Measurements from ENCODE around the gene BAD. TPM values are rescaled to one million over a fixed set of nuclear protein-coding genes. Genes with fewer than 3 reads are reported as not detected.
A peak's percentile ranks its signal among the peaks of the same experiment; 100 is the strongest.

BAD gene
- total and polyA plus RNA-seq, 2 of the 13 experiments (the other 11 are each of a cell fraction or from before 2014, with no cell fraction given): 17.9 to 28.5 TPM

- TF ChIP-seq SPEN (CRISPR knock-in tag; IDR thresholded peaks at IDR 0.05; ENCODE audit: low read depth) (no peak), SNAPC5 (CRISPR knock-in tag; IDR thresholded peaks at IDR 0.05; ENCODE audit: borderline replicate concordance) (no peak), ZSCAN20 (CRISPR knock-in tag; IDR thresholded peaks at IDR 0.05; ENCODE audit: borderline replicate concordance) (no peak), ZNF674 (CRISPR knock-in tag; IDR thresholded peaks at IDR 0.05; ENCODE audit: low read depth) (no peak), ZNF746 (CRISPR knock-in tag; IDR thresholded peaks at IDR 0.05) (no peak), ZBTB38 (CRISPR knock-in tag; IDR thresholded peaks at IDR 0.05) (0 out of 2 replicates have a peak, but pooled peaks have one; percentile 15), SNRNP70 (IDR thresholded peaks at IDR 0.05; ENCODE audit: low read depth, low read length) (no peak), NFE2 (CRISPR knock-in tag; IDR thresholded peaks at IDR 0.05) (no peak)
These were observed 52.1 kb downstream of the BAD start (continued) for GRCh38 chr11:64232182-64232966.

GRCh38 chr11:64231546-64231945 is 52.9 kb downstream of the BAD start:
- H3K4me1 ChIP-seq (ENCODE audit: insufficient read depth, low read length): peaks cover 70% of the 10 kb centered on the region
- no peaks in the 10 kb centered on the region for H3K36me3 ChIP-seq (replicated peaks in 1 of 2; ENCODE audit: control insufficient read depth in 1 of 2, insufficient read depth in 2 of 2, low read length in 2 of 2)
- 96% methylated on average over 7 of the region's 7 CpGs for WGBS (ENCODE audit: low lambda C conversion rate)
- ChIA-PET CTCF (ENCODE audit: low intra/inter-chr PET ratio, low total read pairs) (no interaction called here), POLR2A (interaction anchor here (0.6 to 2.6 kb wide), 3 partner anchors 10 to 254 kb away, joined by 3 to 8 read pairs (median 4); partner anchors contain the start of gene FKBP2)
- BruUV-seq (replicated peaks): no TSS peak
- H3K9me3 ChIP-seq (ENCODE audit: low read length): no peaks in the 10 kb centered on the region
- intact Hi-C loops (cut with micrococcal nuclease; ENCODE audit: unreplicated experiment): no loop called here
- FAIRE-seq (no peak), ATAC-seq (no peak), DNase-seq (ENCODE audit: low spot score) (no peak)
- no peak for TF ChIP-seq ZNF33A (CRISPR knock-in tag; IDR thresholded peaks at IDR 0.05; ENCODE audit: borderline replicate concordance)
- 0 out of 2 replicates have a peak, but pooled peaks have one; percentile 28 for TF ChIP-seq ZNF274 (CRISPR knock-in tag; IDR thresholded peaks at IDR 0.05)
- peak overlapping the region in 1 of 3 experiments; percentile 50; a peak in 1 of 6 replicates for H3K4me3 ChIP-seq (replicated peaks in 1 of 3; ENCODE audit: insufficient read depth in 1 of 3, low read depth in 2 of 3, low read length in 3 of 3)
- H3K9ac ChIP-seq (ENCODE audit: insufficient read depth, low read depth, low read length): peak overlapping the region; percentile 43; the same call in 1 of the 2 replicates
- in situ Hi-C loops (cut with HindIII; ENCODE audit: extremely low pct_ligation_motif_present, low pct_unique_long_range_greater_than_20kb): no loop called here
- H3K79me2 ChIP-seq (ENCODE audit: insufficient read depth, low read length): peaks cover 3% of the 10 kb centered on the region
- peak overlapping the region; percentile 63 for H3K4me2 ChIP-seq (ENCODE audit: low read depth, low read length)
- H3K27me3 ChIP-seq (ENCODE audit: control insufficient read depth in 1 of 2, insufficient read depth in 2 of 2, low read length in 2 of 2): no peaks in the 10 kb centered on the region
- H4K20me1 ChIP-seq (ENCODE audit: insufficient read depth, low read length): no peaks in the 10 kb centered on the region
- no peak overlapping the region for H2AFZ ChIP-seq (ENCODE audit: low read length)
- no peak overlapping the region for H3K27ac ChIP-seq (ENCODE audit: extremely low read length, insufficient read depth, low read length)
